CD4-positive, alpha-beta T cell (primary cell): Measurements from ENCODE around the gene EEF1AKMT3. TPM values are rescaled to one million over a fixed set of nuclear protein-coding genes. Genes with fewer than 3 reads are reported as not detected.

Source experiments
- ATAC-seq: fragments of 200-7000 bp; cut with Tn5 transposase; one replicate; pipeline ENCODE4 v1.10.0; 2022; ENCODE audit warnings: mild to moderate bottlenecking; ENCODE audit not compliant: poor library complexity
- CTCF ChIA-PET: fragments of 350-600 bp; sonication (Branson Sonifier 250); formaldehyde crosslinking; loops from one replicate; lab custom pipeline; 2021; ENCODE audit warnings: antibody characterized with exemption, inconsistent platforms; lab: Charles Lee
- POLR2A ChIA-PET: fragments of 350-600 bp; sonication (Branson Sonifier 250); formaldehyde crosslinking; loops from one replicate; lab custom pipeline; 2021; ENCODE audit warnings: antibody characterized with exemption, inconsistent platforms; lab: Charles Lee
- DNase-seq, 14 experiments: peaks; one replicate each; pipeline ENCODE4 v3.0.0-alpha.2; 2013 to 2020; ENCODE audit warnings: mixed read lengths in 2 of 14
- H3K27ac ChIP-seq, 2 donors: one replicate each; pipeline versions ENCODE4 v1.5.1 to v1.7.0; 2013; ENCODE audit warnings: low read length in 2 of 2, low read depth in 1 of 2, mild to moderate bottlenecking in 1 of 2
- H3K27me3 ChIP-seq, 2 experiments: 1 replicate in 1 of 2; 2 replicates in 1 of 2; pipeline versions ENCODE4 v1.6.1 to v1.7.0; 2013; ENCODE audit warnings: low read length in 2 of 2, control low read depth in 1 of 2, mild to moderate bottlenecking in 1 of 2, moderate library complexity in 1 of 2; ENCODE audit not compliant: insufficient read depth in 2 of 2, control insufficient read depth in 1 of 2
- H3K36me3 ChIP-seq: one replicate; pipeline ENCODE4 v1.6.1; 2013; ENCODE audit warnings: low read length, control low read depth; ENCODE audit not compliant: insufficient read depth
- H3K4me1 ChIP-seq: one replicate; pipeline ENCODE4 v1.6.1; 2013; ENCODE audit warnings: low read length, control low read depth; ENCODE audit not compliant: insufficient read depth
- H3K4me3 ChIP-seq: one replicate; pipeline ENCODE4 v1.5.1; 2013; ENCODE audit warnings: mild to moderate bottlenecking, low read length, moderate library complexity
- H3K9me3 ChIP-seq, 2 experiments: 1 replicate in 1 of 2; 2 replicates in 1 of 2; pipeline versions ENCODE4 v1.6.1 to v1.7.0; 2013; ENCODE audit warnings: low read length in 2 of 2, mild to moderate bottlenecking in 2 of 2, control low read depth in 1 of 2, moderate library complexity in 1 of 2; ENCODE audit not compliant: control insufficient read depth in 1 of 2, insufficient read depth in 1 of 2
- H3K27ac Mint-ChIP-seq: one replicate; pipeline ENCODE4 v1.8.0; 2020; ENCODE audit warnings: mixed read lengths
- H3K27me3 Mint-ChIP-seq: one replicate; pipeline ENCODE4 v1.8.0; 2021; ENCODE audit warnings: mixed read lengths
- H3K36me3 Mint-ChIP-seq: one replicate; pipeline ENCODE4 v1.8.0; 2021; ENCODE audit warnings: low read depth, mixed read lengths
- H3K4me1 Mint-ChIP-seq: one replicate; pipeline ENCODE4 v1.8.0; 2021; ENCODE audit warnings: low read depth, mixed read lengths
- H3K4me3 Mint-ChIP-seq: one replicate; pipeline ENCODE4 v1.8.0; 2020; ENCODE audit warnings: mild to moderate bottlenecking, mixed read lengths
- H3K9me3 Mint-ChIP-seq: one replicate; pipeline ENCODE4 v1.8.0; 2020; ENCODE audit warnings: mixed read lengths
- CTCF ChIP-seq: fragments of 200-600 bp; IDR thresholded peaks from one replicate; pipeline ENCODE4 v1.8.0; 2022; ENCODE audit warnings: antibody characterized with exemption, mild to moderate bottlenecking
- intact Hi-C, 2 experiments: fragments of 100-400 bp; cut with DNase I in 1 of 2; cut with micrococcal nuclease in 1 of 2; formaldehyde crosslinking; loops; one replicate each; pipeline versions ENCODE4 v1.15.1 to v1.9.0; 2023 to 2025; cut with DNase I, micrococcal nuclease
- total RNA-seq, 174 experiments: library from RNA in 2 of 174; stranded (reverse) in 2 of 174; gene quantifications; one replicate each; pipeline ENCODE4 v1.2.3 and lab custom pipeline; 2021 to 2026

EEF1AKMT3 gene
- total RNA-seq, 2 experiments from 2014 or later, result 1.1 to 1.4 TPM

- no peak overlapping the region for H3K27ac Mint-ChIP-seq
- H3K27me3 ChIP-seq, result no peaks in the 10 kb centered on the region
- H3K4me3 ChIP-seq, result no peak overlapping the region
- DNase-seq (no peak), ATAC-seq (no peak)
- POLR2A ChIA-PET, result interaction anchor here (1.0 kb wide), 1 partner anchor 12 kb away, joined by 3 read pairs; no protein-coding TSS in a partner anchor
- peaks cover 63% of the 10 kb centered on the region for H3K36me3 Mint-ChIP-seq
- H3K36me3 ChIP-seq, result peaks cover 66% of the 10 kb centered on the region
- peaks cover 57% of the 10 kb centered on the region for H3K4me1 Mint-ChIP-seq
- no peak overlapping the region for H3K4me3 Mint-ChIP-seq
- H3K27ac ChIP-seq, result no peak overlapping the region
- TF ChIP-seq CTCF, result no peak
- H3K4me1 ChIP-seq, result peaks cover 57% of the 10 kb centered on the region
- CTCF ChIA-PET, result no interaction called here
- intact Hi-C loops, result loop anchor here in 1 of 2 experiments (2.0 to 5.0 kb wide), 2 partner anchors 19 to 40 kb away; no protein-coding TSS in a partner anchor
- H3K27me3 Mint-ChIP-seq, result no peaks in the 10 kb centered on the region
- no peaks in the 10 kb centered on the region for H3K9me3 Mint-ChIP-seq
- no peaks in the 10 kb centered on the region for H3K9me3 ChIP-seq
Observed at GRCh38 chr12:57737467-57738460, 34.6 kb upstream of the EEF1AKMT3 start.

GRCh38 chr12:57738661-57739237 lies 33.7 kb upstream of the EEF1AKMT3 start, which contains the start of gene AGAP2:
TSS of gene AGAP2 (minus strand) at chr12:57738742. CDS start at chr12:57738246, 496 bp downstream.
- Mint-ChIP-seq H3K27me3 (no peaks in the 10 kb centered on the region), H3K4me3 (peak within 1 kb of the TSS; percentile 50), H3K4me1 (peaks cover 59% of the 10 kb centered on the region), H3K9me3 (no peaks in the 10 kb centered on the region), H3K27ac (peak within 1 kb of the TSS; percentile 94), H3K36me3 (peaks cover 53% of the 10 kb centered on the region)
- DNase-seq (no peak), ATAC-seq (no peak)
- ChIA-PET CTCF (no interaction called here), POLR2A (no interaction called here)
- H3K4me1 ChIP-seq, result peaks cover 58% of the 10 kb centered on the region
- no peak within 1 kb of the TSS for H3K4me3 ChIP-seq
- H3K27me3 ChIP-seq, result no peaks in the 10 kb centered on the region
- H3K9me3 ChIP-seq, result no peaks in the 10 kb centered on the region
- intact Hi-C loops, result loop anchor here in 1 of 2 experiments (2.0 to 5.0 kb wide), 2 partner anchors 20 to 41 kb away; no protein-coding TSS in a partner anchor
- H3K36me3 ChIP-seq, result peaks cover 57% of the 10 kb centered on the region
- no peak for TF ChIP-seq CTCF
- peak within 1 kb of the TSS; percentile 35 to 83 for H3K27ac ChIP-seq

- intact Hi-C loops, result loop anchor here in 1 of 2 experiments (2.0 to 5.0 kb wide), 2 partner anchors 21 to 42 kb away; no protein-coding TSS in a partner anchor
- DNase-seq, result no peak
- Mint-ChIP-seq H3K36me3 (peaks cover 50% of the 10 kb centered on the region), H3K9me3 (no peaks in the 10 kb centered on the region), H3K4me3 (peak overlapping the region; percentile 50), H3K4me1 (peaks cover 64% of the 10 kb centered on the region), H3K27ac (peak overlapping the region; percentile 94), H3K27me3 (no peaks in the 10 kb centered on the region)
- TF ChIP-seq CTCF, result no peak
- Histone ChIP-seq H3K27me3 (no peaks in the 10 kb centered on the region), H3K4me3 (no peak overlapping the region), H3K27ac (peak overlapping the region in 1 of 2 donors; percentile 83), H3K4me1 (peaks cover 64% of the 10 kb centered on the region), H3K36me3 (peaks cover 50% of the 10 kb centered on the region), H3K9me3 (no peaks in the 10 kb centered on the region)
- POLR2A ChIA-PET, result interaction anchor here (0.8 kb wide), 1 partner anchor 19 kb away, joined by 3 read pairs; no protein-coding TSS in a partner anchor
- no peak for ATAC-seq
- CTCF ChIA-PET, result no interaction called here
Observed at GRCh38 chr12:57739387-57739786, 33.0 kb upstream of the EEF1AKMT3 start.
